ENCODE data around the gene AIFM3. TPM values are rescaled to one million over a fixed set of nuclear protein-coding genes. Genes with fewer than 3 reads are reported as not detected.
A peak's percentile ranks its signal among the peaks of the same experiment; 100 is the strongest.

The AIFM3 gene
- total RNA-seq, 1 experiment from 2014 or later, result 1.1 TPM

- no peak for TF ChIP-seq CTCF (IDR thresholded peaks at IDR 0.05; ENCODE audit: unreplicated experiment)
- H3K36me3 Mint-ChIP-seq (ENCODE audit: insufficient read depth, unreplicated experiment), result peaks cover 13% of the 10 kb centered on the region
- H3K4me1 Mint-ChIP-seq (ENCODE audit: insufficient read depth, unreplicated experiment), result peaks cover 10% of the 10 kb centered on the region
- CTCF ChIA-PET, result interaction anchor here (0.8 to 1.4 kb wide), 3 partner anchors 18 to 115 kb away, joined by 3 to 5 read pairs (median 3); partner anchors contain the start of gene LZTR1
- no peaks in the 10 kb centered on the region for H3K27me3 Mint-ChIP-seq (ENCODE audit: insufficient read depth, unreplicated experiment)
- DNase-seq (ENCODE audit: unreplicated experiment), result no peak
- H3K27ac Mint-ChIP-seq (ENCODE audit: low read depth, unreplicated experiment), result no peak overlapping the region
- no peaks in the 10 kb centered on the region for H3K9me3 Mint-ChIP-seq (ENCODE audit: unreplicated experiment)
- POLR2A ChIA-PET, result interaction anchor here (0.5 to 2.0 kb wide), 12 partner anchors 9 to 749 kb away, joined by 3 to 7 read pairs (median 3); partner anchors contain the start of genes LRRC74B, LZTR1 and P2RX6
- peak overlapping the region; percentile 87 for H3K4me3 Mint-ChIP-seq (ENCODE audit: unreplicated experiment)
- BruUV-seq (replicated peaks), result no TSS peak
- intact Hi-C loops (cut with micrococcal nuclease), result loop anchor here (5.0 kb wide), 1 partner anchor 113 kb away; no protein-coding TSS in a partner anchor
Measured at GRCh38 chr22:21000207-21000986, 33.3 kb downstream of the AIFM3 start.

GRCh38 chr22:21000987-21001600 is 34.0 kb downstream of the AIFM3 start:
- CTCF ChIA-PET, result interaction anchor here (0.8 to 1.4 kb wide), 3 partner anchors 19 to 116 kb away, joined by 3 to 5 read pairs (median 3); partner anchors contain the start of gene LZTR1
- peaks cover 13% of the 10 kb centered on the region for H3K36me3 Mint-ChIP-seq (ENCODE audit: insufficient read depth, unreplicated experiment)
- intact Hi-C loops (cut with micrococcal nuclease), result loop anchor here (5.0 kb wide), 1 partner anchor 114 kb away; no protein-coding TSS in a partner anchor
- no peaks in the 10 kb centered on the region for H3K27me3 Mint-ChIP-seq (ENCODE audit: insufficient read depth, unreplicated experiment)
- BruUV-seq (replicated peaks), result no TSS peak
- no peak for DNase-seq (ENCODE audit: unreplicated experiment)
- H3K4me1 Mint-ChIP-seq (ENCODE audit: insufficient read depth, unreplicated experiment), result peaks cover 10% of the 10 kb centered on the region
- TF ChIP-seq CTCF (IDR thresholded peaks at IDR 0.05; ENCODE audit: unreplicated experiment), result no peak
- POLR2A ChIA-PET, result interaction anchor here (0.5 to 2.5 kb wide), 10 partner anchors 10 to 646 kb away, joined by 3 to 18 read pairs (median 3); partner anchors contain the start of genes LRRC74B and LZTR1
- H3K9me3 Mint-ChIP-seq (ENCODE audit: unreplicated experiment), result no peaks in the 10 kb centered on the region
- H3K4me3 Mint-ChIP-seq (ENCODE audit: unreplicated experiment), result peak overlapping the region; percentile 87
- H3K27ac Mint-ChIP-seq (ENCODE audit: low read depth, unreplicated experiment), result peak overlapping the region; percentile 98

- peaks cover 13% of the 10 kb centered on the region for H3K36me3 Mint-ChIP-seq (ENCODE audit: insufficient read depth, unreplicated experiment)
Measured at GRCh38 chr22:21001601-21002325, 34.7 kb downstream of the AIFM3 start, which contains the start of gene THAP7. Gene THAP7 (minus strand): TSS chr22:21002118. CDS start chr22:21001911, 207 bp downstream.

More at GRCh38 chr22:21001601-21002325, 34.7 kb downstream of the AIFM3 start, which contains the start of gene THAP7:
- Mint-ChIP-seq H3K27ac (ENCODE audit: low read depth, unreplicated experiment) (peak within 1 kb of the TSS; percentile 98), H3K9me3 (ENCODE audit: unreplicated experiment) (no peaks in the 10 kb centered on the region), H3K4me1 (ENCODE audit: insufficient read depth, unreplicated experiment) (peaks cover 10% of the 10 kb centered on the region), H3K4me3 (ENCODE audit: unreplicated experiment) (peak within 1 kb of the TSS; percentile 87), H3K27me3 (ENCODE audit: insufficient read depth, unreplicated experiment) (no peaks in the 10 kb centered on the region)
- intact Hi-C loops (cut with micrococcal nuclease), result loop anchor here (1.0 to 5.0 kb wide), 2 partner anchors 37 to 114 kb away; no protein-coding TSS in a partner anchor
- DNase-seq (ENCODE audit: unreplicated experiment), result peak; percentile 94
- TSS peak; percentile 70 for BruUV-seq (replicated peaks)
- ChIA-PET CTCF (interaction anchor here (0.9 to 3.2 kb wide), 3 partner anchors 11 to 116 kb away, joined by 3 to 12 read pairs (median 3); no protein-coding TSS in a partner anchor), POLR2A (interaction anchor here (0.6 to 3.0 kb wide), 17 partner anchors 10 to 885 kb away, joined by 3 to 26 read pairs (median 6); partner anchors contain the start of genes CRKL, LRRC74B, LZTR1 and P2RX6)
- TF ChIP-seq CTCF (IDR thresholded peaks at IDR 0.05; ENCODE audit: unreplicated experiment), result no peak

Measured in MCF 10A (cell line).